Measurements from ENCODE around the gene CELF2.
A peak's percentile ranks its signal among the peaks of the same experiment; 100 is the strongest.

CELF2 gene

GRCh38 chr10:11058965-11059364, 41.3 kb downstream of the CELF2 start:
- DNase-seq: peak; percentile 50

DNA sequence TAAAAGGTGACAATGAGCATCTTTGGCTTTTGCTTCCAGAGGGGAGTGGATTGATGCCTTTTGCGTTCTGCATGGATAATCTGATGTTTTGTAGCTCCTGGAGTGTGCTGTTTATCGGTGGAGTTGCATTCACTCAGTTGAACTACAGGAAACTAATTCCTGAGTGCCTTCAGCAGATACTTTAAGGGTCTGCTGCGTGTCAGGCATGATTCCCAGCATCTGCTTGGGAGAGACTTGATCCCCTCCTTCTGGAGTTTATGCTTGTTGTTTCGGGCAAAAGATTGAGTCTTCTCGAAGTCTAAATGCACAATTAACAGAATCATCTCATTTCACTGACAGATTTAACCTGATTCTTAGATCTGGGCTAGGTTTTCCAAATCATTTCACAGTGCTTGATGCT, 46.2 kb downstream of the CELF2 start:
- no peak for DNase-seq

GRCh38 chr10:11064832-11065231, 47.2 kb downstream of the CELF2 start:
- no peak for DNase-seq

DNA sequence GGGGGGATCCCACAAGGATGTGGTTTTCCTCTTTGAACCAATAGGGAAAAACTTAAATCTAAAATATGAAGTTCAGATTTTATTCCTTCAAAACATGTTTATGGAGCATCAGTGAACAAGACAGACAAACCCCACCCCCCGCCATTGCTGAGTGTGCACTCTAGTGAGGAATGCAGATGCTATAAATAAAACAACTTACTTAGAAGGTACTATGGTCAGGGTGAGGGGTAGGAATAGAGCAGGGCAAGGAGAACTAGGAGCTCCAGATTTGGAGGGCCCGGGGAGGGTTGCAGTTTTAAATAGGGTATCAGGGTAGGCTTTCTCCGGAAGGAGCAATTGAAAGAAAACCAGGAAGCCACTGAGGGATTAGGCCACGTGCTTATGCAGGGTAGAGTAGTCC, 47.9 kb downstream of the CELF2 start:
- no peak for DNase-seq

- DNase-seq: no peak
Observed at GRCh38 chr10:11066520-11066919, 48.8 kb downstream of the CELF2 start.

DNA sequence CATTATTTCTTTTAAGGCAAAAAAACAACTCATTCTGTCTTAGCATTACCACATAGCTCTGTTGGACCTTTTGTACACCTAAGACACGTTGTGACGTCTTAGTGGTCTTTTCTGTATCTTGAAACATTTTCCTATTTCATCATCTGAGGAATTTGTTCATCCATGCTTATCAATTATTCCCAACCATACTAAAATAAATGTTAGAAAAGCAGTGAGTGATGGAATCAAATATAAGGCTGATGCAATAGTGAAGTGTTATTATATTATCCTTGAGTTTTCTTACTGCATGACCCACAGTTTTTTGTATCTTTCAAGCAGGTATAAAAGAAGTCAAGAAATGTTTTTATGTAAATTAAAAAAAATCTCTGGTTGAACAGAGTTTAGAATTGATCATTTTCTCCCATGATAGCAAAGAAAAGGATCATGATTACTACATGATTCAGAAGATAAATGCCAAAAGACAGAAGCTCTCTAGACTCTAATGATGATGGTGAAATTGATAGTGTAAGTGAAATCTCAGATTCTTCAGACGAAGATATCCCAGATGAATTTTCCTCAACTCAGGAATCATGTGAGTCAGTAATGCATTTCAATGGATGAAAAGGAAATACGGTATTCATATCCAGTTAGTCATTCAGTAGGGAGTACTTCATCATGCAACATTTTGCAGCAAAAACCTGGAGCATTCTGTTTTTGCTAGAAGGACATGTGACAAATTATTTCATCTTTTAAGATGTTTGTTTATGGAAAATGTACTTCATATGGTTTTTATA, 51.4 kb downstream of the CELF2 start:
- DNase-seq: no peak

- DNase-seq: no peak
Observed at GRCh38 chr10:11073410-11073809, 55.7 kb downstream of the CELF2 start.

GRCh38 chr10:11074536-11075267, 57.0 kb downstream of the CELF2 start:
- DNase-seq: no peak

GRCh38 chr10:11076221-11076620, 58.5 kb downstream of the CELF2 start:
- DNase-seq: no peak

- no peak for DNase-seq
Observed at GRCh38 chr10:11080564-11080984, 62.9 kb downstream of the CELF2 start.

- no peak for DNase-seq
Observed at GRCh38 chr10:11081408-11081807, 63.7 kb downstream of the CELF2 start.

- DNase-seq: peak; percentile 3
Observed at GRCh38 chr10:11082526-11082925, 64.9 kb downstream of the CELF2 start.

DNA sequence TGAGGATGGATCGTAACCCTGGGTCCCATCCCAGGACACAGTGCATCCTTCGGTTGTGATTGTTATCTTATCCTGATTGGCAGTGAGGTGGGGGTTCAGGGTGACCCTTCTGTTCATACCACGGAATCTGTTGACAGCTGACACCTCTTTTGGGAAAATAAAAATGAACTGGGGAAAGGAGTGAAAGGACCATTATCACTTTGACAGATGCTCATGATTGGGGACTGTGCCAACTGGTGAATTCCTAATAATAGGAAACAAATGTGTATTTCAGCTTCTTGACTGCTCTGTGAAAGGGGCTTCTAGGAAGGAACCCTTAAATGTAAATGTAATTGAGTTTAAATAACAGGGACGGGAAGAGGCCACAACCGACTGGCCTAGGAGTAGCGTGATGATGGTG, 65.4 kb downstream of the CELF2 start:
- DNase-seq: no peak

DNA sequence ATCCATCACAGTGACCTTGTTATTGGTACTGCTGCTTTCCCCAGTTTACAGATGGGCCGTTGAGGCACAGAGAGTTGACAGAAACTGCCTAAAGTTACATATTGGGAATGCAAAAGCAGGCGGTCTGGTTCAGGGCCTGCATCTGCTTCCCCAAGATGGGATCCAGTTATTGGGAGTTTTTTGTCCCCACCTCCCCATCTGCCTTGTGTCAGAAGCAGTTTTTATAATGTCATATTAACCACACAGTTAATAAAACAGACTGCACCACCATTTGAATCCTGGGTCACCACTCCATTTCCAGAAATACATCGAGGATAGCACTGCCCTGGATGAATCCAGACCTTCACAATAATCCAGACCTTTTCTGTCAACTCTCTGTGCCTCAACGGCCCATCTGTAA, 67.9 kb downstream of the CELF2 start:
- DNase-seq: no peak

DNA sequence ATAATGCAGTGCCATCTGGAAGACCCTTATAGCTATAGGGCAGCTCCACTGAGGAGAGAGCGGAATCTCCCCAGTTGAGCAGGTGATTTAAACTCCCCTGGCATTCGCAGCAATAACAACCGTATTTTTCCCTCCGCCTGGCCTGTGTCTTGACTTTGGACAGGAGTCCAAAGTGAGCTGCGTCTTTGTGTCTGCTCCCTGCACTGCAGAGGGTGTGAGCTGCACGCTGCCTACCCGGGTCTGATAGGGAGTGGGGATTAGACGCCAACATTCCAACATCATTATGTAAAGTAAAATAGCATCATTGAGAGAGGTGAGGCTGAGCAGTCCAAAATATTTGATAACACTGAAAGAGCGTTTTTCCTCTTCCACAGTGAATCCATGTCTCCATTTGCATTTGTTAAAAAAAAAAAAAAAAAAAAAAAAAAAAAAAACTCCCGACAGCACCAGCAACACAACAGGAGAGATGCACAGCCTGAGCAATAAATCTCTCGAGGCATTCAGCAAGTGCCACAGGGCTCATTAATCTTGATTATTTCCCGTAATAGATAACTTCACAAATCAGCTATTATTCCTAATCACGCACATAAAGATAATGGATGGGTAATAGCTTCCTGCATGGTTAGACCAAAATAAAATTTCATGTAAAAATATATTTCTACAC, 68.6 kb downstream of the CELF2 start:
- DNase-seq: no peak

- no peak for DNase-seq
Observed at GRCh38 chr10:11087372-11087771, 69.7 kb downstream of the CELF2 start.

GRCh38 chr10:11088709-11089108, 71.0 kb downstream of the CELF2 start:
- DNase-seq: no peak

DNA sequence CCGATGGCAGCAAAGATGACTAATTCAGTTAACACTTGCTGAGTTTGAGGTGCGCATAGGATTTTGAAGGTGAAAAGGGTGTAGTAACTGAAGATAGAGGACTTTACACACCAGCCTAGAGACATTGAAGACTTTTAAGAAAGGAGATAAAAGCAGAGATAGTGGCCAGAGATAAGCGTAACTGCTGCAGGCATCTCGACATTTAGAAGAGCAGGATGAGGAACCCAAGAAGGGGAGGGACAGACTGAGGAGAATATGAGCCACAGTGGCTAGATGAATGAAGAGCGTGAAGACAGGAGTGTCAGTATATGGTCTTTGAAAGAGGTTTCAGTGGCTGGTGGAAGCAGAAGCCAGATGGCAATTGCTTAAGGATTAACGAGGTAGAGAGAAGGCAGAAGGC, 71.6 kb downstream of the CELF2 start:
- no peak for DNase-seq

DNA sequence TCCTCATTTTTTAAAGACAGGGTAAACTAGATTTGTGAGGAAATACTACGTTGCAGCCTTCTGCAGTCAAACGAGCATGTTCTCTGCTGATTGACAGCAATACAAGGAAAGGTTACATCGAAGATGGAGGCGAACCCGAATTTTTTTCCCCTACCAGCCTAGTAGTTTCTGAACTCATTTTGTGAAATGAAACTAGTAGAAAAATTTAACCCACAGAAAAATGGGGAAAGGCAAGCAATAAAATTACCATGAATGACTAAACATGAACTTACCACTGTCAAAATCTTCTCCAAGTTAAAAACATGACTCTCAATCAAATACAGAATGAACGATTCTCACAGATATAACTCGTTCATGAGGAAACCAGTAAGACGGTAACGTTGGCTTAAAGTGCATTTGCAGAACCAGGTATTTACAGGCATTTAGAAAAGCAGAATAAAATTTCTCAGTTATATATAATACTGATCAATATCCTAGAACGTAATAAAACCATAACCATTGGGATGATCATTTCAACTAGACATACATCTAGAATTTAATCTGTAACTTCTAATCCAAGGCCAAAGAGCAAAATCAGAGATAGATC, 73.9 kb downstream of the CELF2 start:
- DNase-seq: no peak

DNA sequence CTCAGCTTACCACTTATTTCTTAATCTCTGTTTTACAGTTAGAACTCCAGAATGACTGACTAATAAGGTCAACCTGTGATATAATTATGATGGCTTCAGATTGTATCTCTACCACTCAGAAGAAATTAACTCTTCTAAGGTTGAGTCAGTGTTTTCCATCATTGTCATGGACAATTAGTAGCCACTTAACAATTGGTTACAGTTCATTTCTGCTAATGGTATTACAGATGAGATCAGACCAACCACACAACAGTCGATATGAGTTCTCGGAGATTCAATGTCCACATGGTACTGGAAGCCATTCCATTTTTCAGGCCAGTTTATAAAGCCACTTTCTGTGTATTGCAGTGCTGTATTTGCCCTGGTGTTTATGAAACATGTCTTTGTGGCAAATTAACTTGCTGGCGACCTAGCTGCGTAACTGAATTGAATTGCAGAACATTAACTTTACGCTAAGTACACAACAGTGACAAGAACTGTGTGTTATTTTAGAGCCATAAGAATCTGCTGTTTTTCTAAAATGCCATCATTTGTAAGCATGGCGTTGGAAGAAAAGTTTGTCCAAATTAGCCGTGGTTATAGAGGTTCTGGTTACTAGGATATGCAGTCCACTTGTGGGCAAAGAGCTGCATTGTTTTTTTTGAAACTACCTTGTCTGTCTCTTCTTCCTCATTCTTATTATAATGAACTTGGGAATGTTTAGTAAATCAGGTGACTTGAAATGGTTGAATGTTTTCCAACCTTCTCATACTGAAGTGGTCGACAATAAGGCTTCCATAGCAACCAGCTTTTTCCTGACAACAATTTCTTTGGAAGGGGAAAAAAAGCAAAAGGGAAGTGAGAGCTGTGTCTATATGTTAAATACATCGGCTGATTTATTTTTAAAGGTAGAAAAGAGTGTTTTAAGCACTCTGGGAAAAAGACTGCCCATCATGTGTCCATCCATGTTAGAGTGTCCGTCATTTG, 76.4 kb downstream of the CELF2 start:
- no peak for DNase-seq

DNA sequence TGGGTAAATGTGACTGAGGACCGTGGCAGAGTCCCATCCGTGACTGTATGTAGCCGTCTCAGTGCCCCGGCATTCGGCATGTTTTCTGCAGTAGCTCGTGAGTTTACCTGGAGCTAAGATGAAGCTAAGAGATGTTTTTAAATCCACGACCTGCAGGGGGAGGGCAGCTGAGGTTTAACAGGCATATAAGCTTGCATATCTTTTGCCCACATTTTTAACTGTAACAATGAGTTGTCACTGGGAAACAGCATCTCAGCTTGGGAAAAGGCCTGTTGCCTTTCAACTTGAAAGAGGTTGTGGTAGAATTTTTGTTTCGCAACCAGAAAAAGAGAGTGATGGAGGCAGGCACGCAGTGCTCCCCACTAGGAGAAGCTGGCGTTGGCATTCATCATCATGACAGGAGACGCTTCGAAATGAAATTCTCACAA, 77.7 kb downstream of the CELF2 start:
- DNase-seq: no peak

- no peak for DNase-seq
Observed at GRCh38 chr10:11096422-11096821, 78.8 kb downstream of the CELF2 start.
